Choroid plexus epithelial cell (primary cell): ENCODE data around the gene SLC23A2.
A peak's percentile ranks its signal among the peaks of the same experiment; 100 is the strongest.

Experiments used
- DNase-seq: peaks from one replicate; pipeline ENCODE4 v3.0.0-alpha.2; 2010; ENCODE audit warnings: low read depth
- H3K4me3 ChIP-seq: 2 replicates; pipeline ENCODE4 v1.5.1; 2011; ENCODE audit warnings: low read depth, mild to moderate bottlenecking, control low read depth, low read length, moderate library complexity
- TF ChIP-seq, protein P1 (sequence below): conservative IDR thresholded peaks from 2 replicates; pipeline ENCODE4 v1.5.1; 2011; ENCODE audit warnings: low read depth, mild to moderate bottlenecking, control low read depth, inconsistent platforms, low read length, moderate library complexity

Gene SLC23A2

DNA sequence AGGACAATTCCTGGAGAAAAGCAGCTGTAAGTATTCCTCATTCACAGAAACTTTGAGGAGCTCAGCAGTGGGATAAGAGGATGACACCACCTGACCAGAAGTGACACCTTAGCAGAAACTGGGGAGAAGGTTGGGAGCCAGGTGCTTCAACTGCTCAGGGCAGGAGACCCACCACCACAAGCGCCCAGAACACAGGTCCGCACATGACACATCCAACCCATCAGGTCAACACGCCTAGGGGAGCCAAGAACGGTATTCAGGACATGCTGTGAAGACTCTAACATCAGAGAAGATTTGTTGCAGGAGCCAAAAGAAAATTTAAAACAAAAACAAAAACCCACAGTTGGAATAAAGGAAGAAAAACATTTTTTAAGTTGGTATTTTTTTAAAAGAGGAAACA, 50.5 kb downstream of the SLC23A2 start:
- no peak for DNase-seq
- H3K4me3 ChIP-seq, result no peak overlapping the region
- TF ChIP-seq, protein P1, sequence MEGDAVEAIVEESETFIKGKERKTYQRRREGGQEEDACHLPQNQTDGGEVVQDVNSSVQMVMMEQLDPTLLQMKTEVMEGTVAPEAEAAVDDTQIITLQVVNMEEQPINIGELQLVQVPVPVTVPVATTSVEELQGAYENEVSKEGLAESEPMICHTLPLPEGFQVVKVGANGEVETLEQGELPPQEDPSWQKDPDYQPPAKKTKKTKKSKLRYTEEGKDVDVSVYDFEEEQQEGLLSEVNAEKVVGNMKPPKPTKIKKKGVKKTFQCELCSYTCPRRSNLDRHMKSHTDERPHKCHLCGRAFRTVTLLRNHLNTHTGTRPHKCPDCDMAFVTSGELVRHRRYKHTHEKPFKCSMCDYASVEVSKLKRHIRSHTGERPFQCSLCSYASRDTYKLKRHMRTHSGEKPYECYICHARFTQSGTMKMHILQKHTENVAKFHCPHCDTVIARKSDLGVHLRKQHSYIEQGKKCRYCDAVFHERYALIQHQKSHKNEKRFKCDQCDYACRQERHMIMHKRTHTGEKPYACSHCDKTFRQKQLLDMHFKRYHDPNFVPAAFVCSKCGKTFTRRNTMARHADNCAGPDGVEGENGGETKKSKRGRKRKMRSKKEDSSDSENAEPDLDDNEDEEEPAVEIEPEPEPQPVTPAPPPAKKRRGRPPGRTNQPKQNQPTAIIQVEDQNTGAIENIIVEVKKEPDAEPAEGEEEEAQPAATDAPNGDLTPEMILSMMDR, result no peak

DNA sequence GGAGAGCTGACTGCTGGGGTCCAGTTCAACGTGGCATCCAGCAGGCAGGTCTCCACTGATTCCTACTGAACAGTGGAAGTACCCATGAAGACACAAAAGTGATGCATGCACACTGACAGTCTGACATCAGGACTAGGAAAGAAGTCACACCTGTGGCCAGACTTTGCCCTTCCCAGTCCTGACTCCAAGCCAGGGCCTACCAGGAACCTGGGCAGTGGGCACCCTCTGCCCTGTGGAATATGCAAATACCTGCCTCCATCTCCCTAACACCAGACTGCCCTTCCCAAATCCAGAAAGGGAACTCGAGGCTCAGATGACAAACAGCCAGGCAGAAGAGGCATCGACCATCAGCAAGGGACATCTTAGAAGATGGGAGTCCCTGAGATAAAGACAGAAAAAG, 50.9 kb downstream of the SLC23A2 start:
- no peak for DNase-seq
- TF ChIP-seq, protein P1, result no peak
- H3K4me3 ChIP-seq, result no peak overlapping the region

DNA sequence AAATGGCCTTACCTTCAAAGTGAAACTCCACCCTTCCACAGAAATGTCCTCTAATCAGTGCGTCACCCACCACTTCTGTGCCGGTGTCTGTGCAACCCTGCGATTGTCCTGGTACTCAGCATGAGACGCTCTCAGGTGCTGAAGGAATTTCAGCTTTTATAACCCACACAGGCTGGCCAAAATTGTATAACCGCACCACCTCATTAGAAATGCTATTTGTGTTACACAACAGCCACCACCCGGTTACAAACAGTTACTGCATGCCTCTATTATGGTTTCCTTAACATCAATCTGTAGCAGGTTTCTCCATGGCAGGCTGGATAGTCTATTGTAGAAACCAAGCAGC, 51.5 kb downstream of the SLC23A2 start:
- DNase-seq, result peak; percentile 73
- peak overlapping the region; percentile 3 for H3K4me3 ChIP-seq
- TF ChIP-seq, protein P1, result peak; percentile 71

DNA sequence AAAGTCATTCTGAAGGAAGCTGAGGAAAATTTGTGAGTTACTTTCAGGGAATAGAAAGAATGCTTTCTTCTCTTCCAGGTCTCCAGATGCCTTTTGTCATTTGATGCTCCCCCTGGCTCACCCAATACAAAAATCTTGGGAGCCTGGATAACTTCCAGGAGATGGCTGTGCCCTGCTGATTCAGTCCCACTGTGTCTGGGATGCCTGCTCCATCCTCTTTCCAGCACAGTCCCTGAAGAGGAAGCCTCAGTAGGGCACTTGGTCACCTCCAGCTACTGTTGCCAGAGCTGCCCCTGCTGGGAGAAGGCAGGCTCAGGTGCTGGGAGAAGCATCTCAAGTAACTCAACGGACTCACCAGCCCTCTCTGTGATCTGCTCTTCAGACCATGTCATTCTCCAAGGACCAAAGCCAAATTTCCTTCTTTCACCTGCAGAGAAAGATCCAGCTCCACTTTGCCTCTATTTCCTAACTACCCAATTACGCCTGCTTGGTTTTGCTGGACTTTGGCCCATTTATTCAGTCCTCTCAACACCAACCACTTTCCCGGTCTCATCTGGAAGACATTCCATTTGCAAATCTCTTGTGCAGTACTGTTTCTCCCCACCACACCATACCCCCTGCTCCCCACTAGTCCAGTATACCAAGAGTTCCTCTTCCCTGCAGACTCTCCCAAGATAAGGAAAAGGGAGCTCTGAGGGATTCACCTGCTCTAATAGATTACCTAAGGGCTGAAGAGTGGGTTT, 53.3 kb downstream of the SLC23A2 start:
- no peak for DNase-seq
- no peak overlapping the region for H3K4me3 ChIP-seq
- TF ChIP-seq, protein P1, result no peak

DNA sequence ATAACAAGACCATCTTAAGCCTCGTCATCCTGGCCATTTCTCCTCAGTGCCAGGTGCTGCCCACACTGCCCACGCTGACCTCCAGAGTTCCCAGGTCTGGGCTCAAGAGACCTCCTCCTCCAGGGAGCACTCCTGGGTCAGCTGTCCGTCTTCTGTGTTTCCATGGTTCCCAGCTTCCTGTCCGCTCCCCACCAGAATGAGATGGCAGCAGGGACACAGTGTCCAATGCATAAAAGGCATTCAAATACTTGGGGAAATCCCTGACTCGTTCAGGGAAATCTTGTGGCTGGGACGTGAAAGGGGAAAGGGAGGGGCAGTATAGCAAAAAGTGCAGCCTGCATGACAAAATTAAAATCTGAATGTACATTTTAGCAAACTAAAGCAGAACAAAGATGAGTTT, 54.3 kb downstream of the SLC23A2 start:
- TF ChIP-seq, protein P1, result no peak
- DNase-seq, result no peak
- no peak overlapping the region for H3K4me3 ChIP-seq

DNA sequence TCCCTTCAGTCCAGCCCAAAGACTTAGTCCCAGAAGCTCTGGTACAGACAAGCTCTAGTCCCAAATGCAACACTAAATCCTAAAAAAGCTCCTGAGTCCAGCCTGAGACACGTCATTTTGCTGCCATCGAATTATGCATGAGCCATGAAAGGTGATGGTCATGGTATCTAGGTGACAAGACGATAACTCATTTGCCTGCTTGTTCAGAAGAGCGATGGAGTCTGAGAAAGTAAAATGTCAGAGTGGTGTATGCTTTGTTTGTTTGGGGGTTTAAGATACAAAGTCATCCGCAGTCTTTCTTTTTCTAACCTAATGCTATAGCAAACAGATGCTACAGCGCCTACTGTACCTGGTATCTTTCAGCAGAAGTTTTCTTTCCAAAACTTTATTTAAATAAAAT, 54.7 kb downstream of the SLC23A2 start:
- TF ChIP-seq, protein P1, result no peak
- H3K4me3 ChIP-seq, result no peak overlapping the region
- DNase-seq, result no peak
